Measurements from ENCODE around the gene DCUN1D3.
"Not testable (repeated sequence)": the region's sequence is repeated elsewhere in the genome, so short reads cannot be mapped to it uniquely, and the experiment has no call there.

The DCUN1D3 gene, protein sequence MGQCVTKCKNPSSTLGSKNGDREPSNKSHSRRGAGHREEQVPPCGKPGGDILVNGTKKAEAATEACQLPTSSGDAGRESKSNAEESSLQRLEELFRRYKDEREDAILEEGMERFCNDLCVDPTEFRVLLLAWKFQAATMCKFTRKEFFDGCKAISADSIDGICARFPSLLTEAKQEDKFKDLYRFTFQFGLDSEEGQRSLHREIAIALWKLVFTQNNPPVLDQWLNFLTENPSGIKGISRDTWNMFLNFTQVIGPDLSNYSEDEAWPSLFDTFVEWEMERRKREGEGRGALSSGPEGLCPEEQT

DNA sequence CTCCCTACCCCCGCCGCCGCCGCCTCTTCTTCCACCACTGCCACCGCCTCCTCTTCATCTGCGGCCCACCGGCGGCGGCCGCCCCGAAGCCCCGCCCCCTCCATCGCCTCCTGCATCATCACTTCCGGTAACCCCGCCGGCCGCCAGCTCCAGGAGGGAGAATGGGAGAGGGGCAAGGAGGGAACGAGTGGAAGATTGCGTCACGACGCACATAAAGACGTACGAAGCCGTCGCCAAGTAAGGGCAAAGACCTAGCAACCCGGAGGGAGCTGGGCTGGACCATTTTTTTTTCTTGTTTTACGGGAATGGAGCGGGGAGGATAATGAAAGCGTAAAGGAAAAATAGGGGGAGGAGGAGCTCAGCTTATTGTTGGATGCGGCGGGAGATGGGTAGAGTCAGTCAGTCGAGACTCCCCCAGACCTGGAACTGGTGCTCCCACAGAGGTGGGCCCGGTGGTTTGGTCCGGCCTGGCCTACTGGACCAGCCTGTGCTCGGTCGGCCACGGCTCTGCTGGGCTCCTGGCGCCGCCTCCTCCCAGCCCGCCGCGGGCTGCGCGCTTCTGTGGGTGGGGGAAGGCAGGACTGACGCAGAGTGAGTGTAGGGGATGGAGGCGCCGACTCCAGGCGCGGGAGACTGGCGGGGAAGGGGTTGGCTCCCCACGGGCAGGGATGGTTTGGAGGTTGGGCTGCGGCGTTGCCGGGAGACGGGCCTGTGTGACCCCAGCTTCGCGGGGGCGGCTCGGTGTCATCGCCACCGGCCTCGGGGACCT, at the start of gene DCUN1D3, which contains the start of gene LYRM1:
TSS of gene DCUN1D3 (minus strand) at position 60 of the 769 bp plus-strand sequence. CDS start 37,820 bp downstream, outside the sequence.
TSS of gene LYRM1 (plus strand) at position 473 of the 769 bp plus-strand sequence. CDS start 14,785 bp downstream, outside the sequence.
- Mint-ChIP-seq H3K27me3 (no peaks in the 10 kb centered on the region), H3K9me3 (no peaks in the 10 kb centered on the region), H3K4me1 (peaks cover 73% of the 10 kb centered on the region), H3K4me3 (peak within 1 kb of the TSS; percentile 84), H3K36me3 (peaks cover 36% of the 10 kb centered on the region), H3K27ac (peak within 1 kb of the TSS; percentile 91)
- DNase-seq = peak; percentile 92
- CTCF ChIA-PET = interaction anchor here (0.7 to 3.6 kb wide), 6 partner anchors 11 to 96 kb away, joined by 3 to 16 read pairs (median 4); no protein-coding TSS in a partner anchor

DNA sequence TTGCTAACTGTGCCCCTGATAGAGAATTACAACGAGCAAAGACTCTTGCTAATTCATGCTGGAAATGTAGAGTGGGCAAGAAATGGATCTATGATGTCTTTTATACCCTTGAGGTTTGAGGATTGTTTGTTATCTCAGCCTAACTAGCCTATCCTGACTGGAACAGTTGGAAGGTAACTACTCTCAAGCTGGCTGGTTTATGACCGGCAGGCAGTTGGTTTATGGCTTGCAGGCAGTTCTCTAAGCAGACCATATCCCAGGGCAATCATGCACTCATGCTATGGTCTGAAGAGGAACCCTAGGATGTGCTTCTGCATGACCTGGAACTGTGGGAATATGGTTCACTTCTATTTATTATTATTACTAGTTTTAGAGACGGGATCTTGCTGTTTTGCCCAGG, 49.5 kb upstream of the DCUN1D3 start:
- H3K4me1 Mint-ChIP-seq = peaks cover 9% of the 10 kb centered on the region
- H3K27me3 Mint-ChIP-seq = peaks cover 16% of the 10 kb centered on the region
- CTCF ChIA-PET = interaction anchor here (1.0 to 1.7 kb wide), 2 partner anchors 100 to 175 kb away, joined by 4 to 5 read pairs; no protein-coding TSS in a partner anchor
- no peak for DNase-seq
- H3K27ac Mint-ChIP-seq = no peak overlapping the region
- no peaks in the 10 kb centered on the region for H3K36me3 Mint-ChIP-seq
- H3K9me3 Mint-ChIP-seq = no peaks in the 10 kb centered on the region
- no peak overlapping the region for H3K4me3 Mint-ChIP-seq

DNA sequence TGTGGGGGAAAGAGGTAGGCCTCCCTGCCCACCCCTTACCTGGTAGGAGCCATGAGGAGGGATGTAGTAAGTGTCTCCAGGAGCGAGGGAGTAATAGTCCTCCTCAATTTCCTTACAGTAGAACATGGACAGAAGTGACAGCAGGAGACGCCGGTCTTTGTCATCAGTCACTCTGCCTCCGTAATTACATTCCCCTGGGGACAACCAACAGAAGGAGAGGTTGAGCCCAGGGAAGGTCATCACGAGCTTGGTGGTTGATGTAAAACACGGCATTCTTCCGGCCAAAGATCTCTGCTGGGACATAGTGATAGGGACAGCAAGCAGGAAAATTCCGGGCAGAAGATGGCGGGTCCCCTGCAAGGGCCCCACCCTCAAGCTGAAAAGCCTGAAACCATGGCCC, 48.3 kb upstream of the DCUN1D3 start:
- no peaks in the 10 kb centered on the region for H3K9me3 Mint-ChIP-seq
- H3K4me1 Mint-ChIP-seq = peaks cover 21% of the 10 kb centered on the region
- CTCF ChIA-PET = no interaction called here
- DNase-seq = no peak
- H3K27me3 Mint-ChIP-seq = peaks cover 16% of the 10 kb centered on the region
- H3K36me3 Mint-ChIP-seq = no peaks in the 10 kb centered on the region
- no peak overlapping the region for H3K27ac Mint-ChIP-seq
- no peak overlapping the region for H3K4me3 Mint-ChIP-seq

DNA sequence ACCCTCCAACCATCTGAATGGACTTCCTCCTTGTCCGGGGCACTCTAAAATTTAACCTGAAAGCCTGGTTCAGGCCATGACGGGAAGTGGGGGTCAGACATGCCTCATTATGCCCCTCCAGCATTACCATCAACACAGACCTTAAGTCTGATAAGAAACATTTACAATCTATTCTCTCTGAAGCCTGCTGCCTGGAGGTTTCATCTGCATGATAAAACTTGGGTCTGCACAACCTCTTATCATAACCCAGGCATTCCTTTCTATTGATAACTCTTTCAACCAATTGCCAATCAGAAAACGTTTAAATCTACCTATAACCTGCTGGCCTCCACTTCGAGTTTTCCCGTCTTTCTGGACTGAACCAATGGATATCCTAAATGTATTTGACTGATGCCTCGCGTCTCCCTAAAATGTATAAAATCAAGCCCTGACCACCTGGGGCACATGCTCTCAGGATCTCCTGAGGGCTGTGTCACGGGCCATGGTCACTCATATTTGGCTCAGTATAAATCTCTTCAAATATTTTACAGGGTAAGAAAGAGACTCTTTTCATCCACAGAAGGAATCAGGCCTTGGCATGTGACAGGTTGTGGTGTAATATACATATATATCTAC, 46.0 kb upstream of the DCUN1D3 start:
- peaks cover 16% of the 10 kb centered on the region for H3K27me3 Mint-ChIP-seq
- peaks cover 37% of the 10 kb centered on the region for H3K4me1 Mint-ChIP-seq
- CTCF ChIA-PET = no interaction called here
- no peak overlapping the region for H3K27ac Mint-ChIP-seq
- H3K36me3 Mint-ChIP-seq = no peaks in the 10 kb centered on the region
- no peaks in the 10 kb centered on the region for H3K9me3 Mint-ChIP-seq
- H3K4me3 Mint-ChIP-seq = no peak overlapping the region
- no peak for DNase-seq

DNA sequence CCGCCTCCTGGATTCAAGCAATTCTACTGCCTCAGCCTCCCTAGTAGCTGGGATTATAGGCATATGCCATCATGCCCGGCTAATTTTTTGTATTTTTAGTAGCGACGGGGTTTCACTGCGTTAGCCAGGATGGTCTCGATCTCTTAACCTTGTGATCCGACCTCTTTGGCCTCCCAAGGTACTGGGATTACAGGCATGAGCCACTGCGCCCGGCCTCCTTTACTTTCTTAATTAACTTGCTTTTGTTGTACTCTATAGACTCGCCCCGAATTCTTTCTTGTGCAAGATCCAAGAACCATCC, 45.4 kb upstream of the DCUN1D3 start:
- CTCF ChIA-PET = interaction anchor here (2.9 kb wide), 1 partner anchor 96 kb away, joined by 20 read pairs; no protein-coding TSS in a partner anchor
- H3K4me3 Mint-ChIP-seq, H3K36me3 Mint-ChIP-seq, DNase-seq, H3K9me3 Mint-ChIP-seq, H3K27ac Mint-ChIP-seq: not testable (repeated sequence)
- Mint-ChIP-seq H3K27me3 (peaks cover 16% of the 10 kb centered on the region), H3K4me1 (peaks cover 41% of the 10 kb centered on the region)

DNA sequence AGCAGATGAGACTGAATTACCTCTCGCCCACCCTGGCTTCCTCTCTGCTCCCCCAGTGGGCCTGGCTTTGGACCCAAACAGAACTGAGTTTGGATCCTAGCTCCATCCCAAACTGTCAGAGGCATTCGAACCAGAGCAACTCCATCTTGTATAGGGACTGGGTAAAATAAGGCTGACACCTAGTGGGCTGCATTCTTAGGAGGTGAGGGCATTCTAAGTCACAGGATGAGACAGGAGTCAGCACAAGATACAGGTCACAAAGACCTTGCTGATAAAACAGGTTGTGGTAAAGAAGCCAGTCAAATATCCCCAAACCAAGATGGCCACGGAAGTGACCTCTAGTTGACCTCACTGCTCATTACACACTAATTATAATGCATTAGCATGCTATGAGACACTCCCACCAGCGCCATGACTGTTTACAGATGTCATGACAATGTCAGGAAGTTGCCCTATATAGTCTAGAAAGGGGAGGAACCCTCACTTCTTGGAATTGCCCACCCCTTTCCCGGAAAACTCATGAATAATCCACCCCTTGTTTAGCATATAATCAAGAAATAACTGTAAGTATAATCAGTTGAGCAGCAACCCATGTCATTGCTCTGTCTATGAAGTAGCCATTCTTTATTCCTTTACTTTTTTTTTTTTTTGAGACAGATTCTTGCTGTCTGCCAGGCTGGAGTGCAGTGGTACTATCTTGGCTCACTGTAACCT, 44.9 kb upstream of the DCUN1D3 start:
- Mint-ChIP-seq H3K27ac (no peak overlapping the region), H3K27me3 (peaks cover 15% of the 10 kb centered on the region), H3K36me3 (no peaks in the 10 kb centered on the region), H3K4me1 (peaks cover 41% of the 10 kb centered on the region), H3K9me3 (no peaks in the 10 kb centered on the region), H3K4me3 (no peak overlapping the region)
- CTCF ChIA-PET = interaction anchor here (0.6 to 2.9 kb wide), 5 partner anchors 15 to 95 kb away, joined by 3 to 20 read pairs (median 7); no protein-coding TSS in a partner anchor
- DNase-seq = peak; percentile 69

DNA sequence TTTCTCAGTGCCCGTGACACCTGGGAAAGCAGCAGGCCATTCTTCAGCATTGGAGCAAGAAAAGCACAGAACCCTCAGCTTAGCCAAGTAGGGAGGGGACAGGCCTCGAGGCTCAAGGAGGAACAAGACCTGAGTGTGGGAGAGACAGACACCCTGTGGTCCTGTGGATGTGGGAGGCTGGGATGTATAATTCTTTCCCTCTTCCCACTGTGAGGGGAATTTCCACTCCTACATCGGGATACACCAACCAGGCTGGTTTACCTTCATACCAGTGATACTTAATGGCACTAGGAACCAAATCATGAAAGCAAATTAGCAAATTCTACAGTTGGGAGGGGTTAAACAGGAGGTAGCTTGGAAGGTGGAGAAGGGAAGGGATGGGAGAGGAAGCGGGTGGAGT, 42.1 kb upstream of the DCUN1D3 start:
- Mint-ChIP-seq H3K4me1 (peaks cover 41% of the 10 kb centered on the region), H3K4me3 (no peak overlapping the region)

DNA sequence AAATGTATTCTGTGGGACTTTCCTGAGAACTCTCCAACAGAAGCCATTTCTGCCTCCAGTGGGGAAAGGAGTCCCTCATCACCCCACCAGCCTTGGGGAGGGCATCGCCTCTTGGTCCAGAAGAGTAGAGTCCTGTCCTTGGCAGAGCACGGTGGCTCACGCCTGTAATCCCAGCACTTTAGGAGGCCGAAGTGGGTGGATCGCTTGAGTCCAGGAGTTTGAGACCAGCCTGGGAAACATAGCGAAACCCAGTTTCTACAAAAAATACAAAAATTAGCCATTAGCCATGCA, 41.4 kb upstream of the DCUN1D3 start:
- Mint-ChIP-seq H3K4me1 (peaks cover 41% of the 10 kb centered on the region), H3K4me3 (no peak overlapping the region), H3K9me3 (no peaks in the 10 kb centered on the region), H3K27ac (no peak overlapping the region), H3K27me3 (peaks cover 11% of the 10 kb centered on the region), H3K36me3 (no peaks in the 10 kb centered on the region)
- CTCF ChIA-PET = interaction anchor here (2.2 kb wide), 1 partner anchor 90 kb away, joined by 9 read pairs; no protein-coding TSS in a partner anchor
- no peak for DNase-seq

More for the DNA sequence above, 42.1 kb upstream of the DCUN1D3 start:
- no peak overlapping the region for H3K27ac Mint-ChIP-seq
- no peak for DNase-seq
- CTCF ChIA-PET = interaction anchor here (0.6 to 2.2 kb wide), 2 partner anchors 91 to 1411 kb away, joined by 3 to 9 read pairs; no protein-coding TSS in a partner anchor
- no peaks in the 10 kb centered on the region for H3K9me3 Mint-ChIP-seq
- peaks cover 9% of the 10 kb centered on the region for H3K27me3 Mint-ChIP-seq
- H3K36me3 Mint-ChIP-seq = no peaks in the 10 kb centered on the region

DNA sequence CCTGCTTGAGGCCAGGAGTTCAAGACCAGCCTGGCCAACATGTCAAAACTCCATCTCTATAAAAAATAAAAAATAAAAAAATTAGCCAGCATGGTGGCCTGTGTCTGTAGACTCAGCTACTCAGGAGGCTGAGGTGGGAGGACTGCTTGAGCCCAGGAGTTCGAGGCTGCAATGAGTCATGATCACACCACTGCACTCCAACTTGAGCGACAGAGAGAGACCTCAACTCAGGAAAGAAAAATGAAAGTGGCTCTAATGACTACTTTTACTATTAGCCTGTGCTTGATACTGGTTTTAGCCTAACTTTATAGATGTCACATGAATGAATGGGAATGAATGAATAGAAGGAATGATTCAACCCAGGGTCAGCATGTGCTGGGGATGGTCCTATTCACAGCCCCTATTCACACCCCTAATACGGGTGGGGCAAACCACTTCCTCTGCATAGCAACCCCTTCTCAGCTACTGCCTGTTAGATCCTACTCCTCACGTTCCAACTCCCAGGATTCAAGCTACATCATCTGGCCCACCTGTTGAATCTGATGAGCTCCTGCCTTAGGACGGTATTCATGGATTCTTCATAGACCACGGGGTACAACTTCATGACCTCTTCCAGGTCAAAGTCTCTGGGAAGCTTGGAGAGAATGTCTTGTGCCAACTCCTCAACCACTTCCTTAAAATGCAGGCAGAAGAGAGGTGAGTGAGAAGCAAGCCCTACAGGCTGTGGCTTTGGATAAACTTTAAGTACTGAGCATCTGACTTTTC, 40.9 kb upstream of the DCUN1D3 start:
- DNase-seq = no peak
- Mint-ChIP-seq H3K4me1 (peaks cover 41% of the 10 kb centered on the region), H3K27me3 (peaks cover 17% of the 10 kb centered on the region), H3K27ac (peak overlapping the region; percentile 64), H3K36me3 (no peaks in the 10 kb centered on the region), H3K9me3 (no peaks in the 10 kb centered on the region), H3K4me3 (no peak overlapping the region)
- CTCF ChIA-PET = interaction anchor here (2.2 kb wide), 1 partner anchor 90 kb away, joined by 9 read pairs; no protein-coding TSS in a partner anchor

DNA sequence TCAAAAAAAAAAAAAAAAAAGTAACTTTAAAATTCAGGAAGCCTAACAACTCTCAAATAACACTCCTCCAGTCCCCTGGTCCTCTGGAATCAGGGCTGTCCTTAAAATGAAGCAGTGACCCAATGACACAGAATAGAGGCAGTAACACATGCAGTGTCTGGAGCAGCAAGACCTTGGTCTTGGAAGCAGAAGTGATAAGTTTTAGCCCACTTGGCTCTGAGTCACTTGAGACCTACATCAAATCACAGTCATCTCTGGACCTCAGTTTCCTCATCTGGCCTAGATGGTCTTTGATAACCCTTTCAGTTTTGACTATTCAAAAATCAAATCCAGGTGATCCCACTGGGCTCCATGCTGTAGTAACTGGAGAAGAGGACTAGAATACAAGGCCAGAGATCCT, 39.5 kb upstream of the DCUN1D3 start:
- no peak overlapping the region for H3K4me3 Mint-ChIP-seq
- peaks cover 22% of the 10 kb centered on the region for H3K27me3 Mint-ChIP-seq
- H3K4me1 Mint-ChIP-seq = peaks cover 32% of the 10 kb centered on the region
- no peaks in the 10 kb centered on the region for H3K36me3 Mint-ChIP-seq
- no peak for DNase-seq
- H3K27ac Mint-ChIP-seq = no peak overlapping the region
- CTCF ChIA-PET = interaction anchor here (1.7 kb wide), 1 partner anchor 89 kb away, joined by 7 read pairs; no protein-coding TSS in a partner anchor
- H3K9me3 Mint-ChIP-seq = no peaks in the 10 kb centered on the region

DNA sequence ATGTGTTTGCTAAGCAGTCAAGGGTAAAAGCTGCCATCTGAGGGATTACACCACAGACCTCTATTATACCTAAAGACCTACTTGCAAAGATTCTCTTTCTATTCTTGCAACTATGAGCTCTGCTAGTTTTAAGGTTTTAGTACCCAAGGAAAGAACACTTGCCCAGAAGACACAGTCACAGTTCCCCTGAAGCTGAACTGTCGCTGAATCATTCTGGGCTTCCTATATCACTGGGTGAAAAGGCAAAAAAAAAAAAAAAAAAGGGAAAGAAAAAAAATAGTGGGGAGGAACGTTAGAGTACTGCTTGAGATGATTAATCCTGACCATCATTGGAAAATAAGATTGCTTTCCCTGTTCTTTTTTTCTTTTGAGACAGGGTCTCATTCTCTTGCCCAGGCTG, 38.3 kb upstream of the DCUN1D3 start:
- Mint-ChIP-seq H3K36me3 (no peaks in the 10 kb centered on the region), H3K4me1 (peaks cover 20% of the 10 kb centered on the region), H3K27ac (no peak overlapping the region), H3K27me3 (peaks cover 22% of the 10 kb centered on the region), H3K9me3 (no peaks in the 10 kb centered on the region), H3K4me3 (no peak overlapping the region)
- CTCF ChIA-PET = interaction anchor here (0.7 to 1.7 kb wide), 2 partner anchors 64 to 88 kb away, joined by 3 to 7 read pairs; no protein-coding TSS in a partner anchor
- DNase-seq = no peak

DNA sequence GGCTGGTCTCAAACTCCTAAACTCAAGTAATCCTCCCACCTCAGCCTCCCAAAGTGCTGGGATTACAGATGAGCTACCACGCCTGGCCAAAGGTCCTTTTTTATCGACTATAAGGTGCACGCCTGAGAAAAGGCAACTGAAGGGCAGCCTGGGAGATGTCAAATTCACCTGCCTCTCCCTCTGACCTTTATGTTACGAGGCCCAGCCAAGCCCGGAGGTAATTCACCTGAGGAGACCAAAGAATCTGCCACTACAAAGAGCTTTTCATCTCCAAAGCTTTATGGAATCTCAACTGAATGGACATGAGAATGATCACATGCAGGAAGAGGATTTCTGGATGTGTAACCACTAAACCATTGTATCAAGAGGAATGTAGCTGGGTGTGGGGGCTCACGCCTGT, 37.6 kb upstream of the DCUN1D3 start:
- Mint-ChIP-seq H3K27me3 (peaks cover 26% of the 10 kb centered on the region), H3K27ac (no peak overlapping the region), H3K4me1 (peaks cover 14% of the 10 kb centered on the region), H3K9me3 (no peaks in the 10 kb centered on the region), H3K4me3 (no peak overlapping the region), H3K36me3 (no peaks in the 10 kb centered on the region)
- no peak for DNase-seq
- CTCF ChIA-PET = interaction anchor here (1.7 kb wide), 1 partner anchor 87 kb away, joined by 7 read pairs; no protein-coding TSS in a partner anchor

DNA sequence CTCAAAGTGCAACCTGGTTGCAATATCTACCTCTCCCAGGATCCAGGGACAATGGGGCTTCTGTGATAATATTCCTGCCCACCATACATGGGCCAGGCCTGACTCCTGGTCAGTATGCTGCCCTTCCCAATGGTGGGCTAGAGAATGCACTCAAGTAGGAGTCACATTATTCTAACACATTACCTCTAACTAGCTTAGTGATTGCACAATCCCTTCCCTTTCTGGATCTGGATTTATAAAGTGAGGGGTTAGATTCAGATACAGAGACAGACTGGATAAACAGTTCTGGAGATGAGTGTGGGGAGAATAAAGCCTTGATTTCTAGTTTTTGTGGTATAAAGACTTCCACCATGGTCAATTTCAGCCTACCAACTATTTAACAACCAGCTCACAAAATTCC, 33.4 kb upstream of the DCUN1D3 start:
- no peak for DNase-seq
- CTCF ChIA-PET = no interaction called here
- no peak overlapping the region for H3K4me3 Mint-ChIP-seq
- H3K9me3 Mint-ChIP-seq = no peaks in the 10 kb centered on the region
- H3K27ac Mint-ChIP-seq = no peak overlapping the region
- H3K36me3 Mint-ChIP-seq = no peaks in the 10 kb centered on the region
- H3K4me1 Mint-ChIP-seq = no peaks in the 10 kb centered on the region
- H3K27me3 Mint-ChIP-seq = peaks cover 21% of the 10 kb centered on the region

Measured in activated naive CD4-positive, alpha-beta T cell treated with anti-CD3 and anti-CD28 coated beads, Interleukin-2, amount 10 ng/mL, durations not matched to agents 7 days and 5 days (primary cell).